COLO829 (cell line): Measurements from ENCODE around the gene NEK10.
A peak's percentile ranks its signal among the peaks of the same experiment; 100 is the strongest.

Source experiments
- DNase-seq: peaks from one replicate; pipeline ENCODE4 v3.0.0; 2012; ENCODE audit warnings: low spot score

Gene NEK10

DNA sequence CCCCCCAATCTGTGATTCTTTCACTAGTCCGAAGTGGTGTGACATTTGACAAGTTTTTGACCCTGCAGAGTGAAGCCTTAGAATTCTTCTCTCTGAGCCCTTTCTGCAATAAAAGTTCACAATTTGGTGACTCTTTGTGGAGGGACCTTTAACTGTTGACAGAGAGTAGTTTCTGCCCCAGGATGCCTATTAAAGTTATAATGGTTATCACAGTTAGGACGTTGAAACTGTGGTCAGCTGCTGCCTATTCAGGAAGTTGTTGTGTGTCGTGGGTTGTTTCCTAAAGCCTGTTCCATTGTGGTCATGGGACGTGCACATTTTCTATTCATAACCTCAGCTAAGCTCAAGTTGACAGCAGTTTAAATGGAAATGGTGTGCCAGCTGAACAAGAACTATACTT, 274.5 kb downstream of the NEK10 start:
- DNase-seq: peak; percentile 75

DNA sequence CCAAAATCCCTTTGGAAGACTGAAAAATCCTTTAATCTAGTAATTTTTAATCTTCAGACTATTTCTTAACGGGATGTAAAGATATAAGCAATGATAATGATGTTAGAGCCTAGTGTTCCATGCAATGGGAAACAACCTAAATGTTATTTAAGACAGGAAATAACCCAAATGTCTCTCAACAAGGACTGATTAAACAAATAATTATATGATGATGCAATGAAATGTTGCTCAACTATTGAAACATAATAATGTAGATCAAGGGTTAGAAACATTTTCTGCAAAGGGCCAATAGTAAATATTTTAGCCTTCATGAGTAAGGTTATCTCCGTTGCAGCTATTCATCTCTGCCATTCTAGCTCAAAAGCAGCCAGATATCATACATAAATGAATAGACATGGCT, 275.4 kb downstream of the NEK10 start:
- DNase-seq: no peak

DNA sequence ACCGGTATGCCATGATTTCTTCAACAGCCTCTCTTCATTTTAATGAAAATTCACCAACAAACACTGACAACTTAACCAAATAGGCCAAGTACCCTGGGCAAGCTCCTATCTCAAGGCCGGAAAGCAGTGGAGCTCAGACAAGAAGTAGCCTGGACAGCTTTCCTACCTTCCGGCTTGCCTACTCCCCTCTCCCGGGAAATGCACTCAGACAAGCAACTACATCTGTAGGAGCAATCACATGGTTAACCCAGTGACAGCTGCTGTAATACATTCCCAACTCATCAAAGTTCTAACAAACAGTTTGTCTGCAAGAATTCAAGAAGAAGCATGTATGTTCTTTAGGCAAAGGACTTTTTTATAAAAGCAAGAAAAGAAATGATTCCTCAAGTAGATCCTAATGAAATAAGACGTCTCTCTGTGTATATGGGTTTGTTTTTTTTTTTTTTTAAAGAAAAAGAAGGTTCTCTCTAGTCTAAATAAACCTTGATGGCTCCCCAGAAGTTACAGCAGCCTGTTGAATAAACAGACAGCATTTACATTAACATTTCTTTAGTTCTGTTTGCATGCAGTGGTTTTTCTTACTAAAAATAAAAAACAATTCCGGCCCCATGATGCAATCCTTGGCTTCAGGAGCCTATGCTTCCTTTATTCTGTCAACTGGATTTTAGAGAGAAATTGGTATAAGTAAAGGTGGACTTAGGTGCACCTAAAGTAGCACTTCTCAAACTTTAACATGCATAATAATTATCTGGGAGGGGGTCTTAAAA, 278.7 kb downstream of the NEK10 start:
- no peak for DNase-seq

DNA sequence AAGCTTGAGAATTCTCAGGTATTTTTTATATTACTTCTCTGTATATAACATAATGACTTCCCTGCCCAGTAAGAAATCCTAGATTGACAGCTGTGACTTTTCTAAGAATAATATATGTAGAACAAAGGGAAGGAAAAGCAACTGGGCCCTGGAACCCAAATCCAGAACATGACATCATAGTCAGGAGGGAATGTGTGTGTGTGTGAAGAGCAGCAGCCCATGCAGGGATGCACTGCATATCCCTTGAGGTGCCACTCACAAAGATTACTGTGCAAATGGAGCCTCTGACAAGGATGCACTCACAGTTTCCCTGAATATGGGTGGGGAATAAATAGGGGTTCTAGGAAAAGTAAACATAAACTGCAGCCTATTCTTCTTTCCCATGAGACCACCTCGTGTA, 279.5 kb downstream of the NEK10 start:
- no peak for DNase-seq

DNA sequence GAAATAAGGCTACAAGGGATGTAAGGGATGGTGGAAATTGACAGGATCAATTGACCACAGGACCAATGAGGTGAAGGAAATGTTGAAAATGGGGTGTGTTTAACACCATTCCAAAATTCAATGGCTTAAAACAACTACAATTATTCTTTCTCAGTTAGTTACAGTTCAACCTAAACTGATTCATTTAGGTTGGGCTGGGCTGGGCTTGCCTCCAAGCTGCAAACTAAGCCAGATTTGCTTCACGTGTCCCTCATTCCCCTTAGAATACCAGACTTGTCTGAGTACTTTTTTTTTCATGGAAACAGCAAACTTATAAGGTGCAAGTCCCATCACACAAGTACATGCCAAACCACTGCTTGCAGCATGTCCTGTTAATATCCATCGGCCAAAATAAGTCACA, 280.1 kb downstream of the NEK10 start:
- no peak for DNase-seq

DNA sequence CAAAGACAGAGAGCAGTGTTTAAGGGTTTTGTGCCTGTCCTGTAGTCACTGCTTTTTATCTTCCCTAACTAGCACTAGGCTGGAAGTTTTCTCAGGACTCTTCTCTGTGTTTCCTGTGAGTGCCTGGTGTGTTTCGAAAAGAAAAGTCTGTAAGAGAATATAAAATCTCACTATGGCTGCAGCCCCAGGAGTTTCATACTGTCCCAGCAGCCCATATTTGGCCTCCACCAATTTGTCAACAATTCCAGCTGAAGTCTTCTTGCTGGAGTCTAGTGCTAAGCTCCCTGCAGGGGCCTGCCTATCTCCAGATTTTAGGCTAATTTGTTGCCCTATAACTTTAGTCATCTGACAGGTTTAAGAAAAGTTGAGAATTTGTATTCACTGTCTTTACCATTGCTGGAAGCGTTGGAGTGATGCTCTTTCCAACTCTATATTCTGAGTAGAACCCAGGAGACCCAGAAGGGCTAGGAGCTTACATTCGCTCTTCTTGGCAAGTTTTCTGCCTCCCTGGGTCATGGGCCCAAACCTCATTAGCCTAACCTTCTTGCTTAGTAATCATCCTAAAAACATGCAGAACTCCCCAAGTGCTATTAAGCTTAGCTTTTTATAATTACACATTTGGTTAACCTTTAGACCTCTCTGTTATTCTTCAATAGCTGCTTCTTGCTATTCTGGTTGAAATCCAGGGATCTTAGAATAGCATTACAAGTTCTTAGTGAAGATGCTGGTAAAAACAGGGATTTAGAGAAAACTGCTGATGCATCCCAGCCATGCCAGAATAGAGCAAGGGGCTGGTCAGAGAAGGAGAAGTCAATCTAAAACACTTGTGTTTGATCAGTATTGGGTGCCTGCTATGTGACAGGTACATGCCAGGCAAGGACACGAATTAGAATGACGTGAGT, 283.1 kb downstream of the NEK10 start:
- no peak for DNase-seq

DNA sequence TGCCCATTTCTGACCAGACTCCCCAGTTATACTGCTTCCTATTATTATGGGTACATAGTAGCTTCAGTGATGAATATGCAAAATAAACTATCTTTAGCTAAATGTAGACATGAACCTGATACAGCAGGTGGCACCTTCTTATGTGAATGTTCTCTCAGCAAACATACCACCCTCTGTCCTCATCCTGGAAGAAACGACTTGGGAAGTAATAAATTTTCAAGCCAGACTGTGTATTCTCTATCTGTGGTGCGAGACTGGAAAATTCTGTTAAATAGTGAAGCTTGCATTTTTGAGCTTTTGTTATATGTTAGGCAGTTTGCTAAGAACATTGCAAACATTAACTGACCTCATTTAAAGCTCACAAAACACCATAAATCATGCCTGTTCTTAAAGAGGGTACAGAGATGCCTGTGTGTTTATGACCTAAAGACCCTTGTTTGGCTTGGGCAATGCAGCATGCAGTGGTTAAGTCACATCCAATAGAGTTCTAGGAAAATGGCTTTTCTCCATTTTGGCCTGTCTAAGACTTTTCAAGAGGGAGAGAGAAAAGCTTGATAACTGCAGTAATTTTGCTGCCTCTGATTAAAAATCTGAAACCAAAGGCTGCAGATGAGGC, 287.1 kb downstream of the NEK10 start:
- no peak for DNase-seq

DNA sequence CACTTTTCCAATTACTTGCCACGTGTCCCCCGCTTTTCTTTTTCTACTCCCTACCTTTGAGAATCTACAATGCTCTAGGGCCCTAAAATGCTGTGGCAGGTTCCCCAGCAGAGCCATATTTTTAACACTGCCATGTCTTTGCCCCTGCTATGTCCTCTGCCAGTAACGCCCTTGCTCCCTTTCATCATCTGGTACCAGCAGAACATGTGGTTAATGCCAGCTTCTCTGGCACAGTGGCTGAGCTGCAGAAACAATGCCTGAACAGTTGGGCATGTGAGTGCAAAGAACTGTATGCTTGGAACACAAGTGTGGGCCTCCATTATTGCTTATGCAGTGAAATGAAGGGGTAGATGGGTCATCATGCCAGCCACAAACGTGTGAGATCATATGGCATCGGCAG, 287.6 kb downstream of the NEK10 start:
- no peak for DNase-seq

DNA sequence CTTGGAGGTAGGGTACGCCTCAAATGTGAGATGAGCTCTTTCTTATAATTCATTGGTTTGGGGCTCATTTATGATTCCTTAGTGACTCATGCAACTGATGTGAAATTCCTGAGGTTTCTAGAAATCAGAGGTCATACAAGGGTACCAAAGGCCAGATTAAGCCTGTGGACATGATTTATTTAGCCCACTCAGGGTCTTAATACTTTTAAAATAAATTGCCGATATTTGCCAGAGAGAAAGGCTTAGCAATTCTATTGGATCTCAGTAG, 289.0 kb downstream of the NEK10 start:
- no peak for DNase-seq

DNA sequence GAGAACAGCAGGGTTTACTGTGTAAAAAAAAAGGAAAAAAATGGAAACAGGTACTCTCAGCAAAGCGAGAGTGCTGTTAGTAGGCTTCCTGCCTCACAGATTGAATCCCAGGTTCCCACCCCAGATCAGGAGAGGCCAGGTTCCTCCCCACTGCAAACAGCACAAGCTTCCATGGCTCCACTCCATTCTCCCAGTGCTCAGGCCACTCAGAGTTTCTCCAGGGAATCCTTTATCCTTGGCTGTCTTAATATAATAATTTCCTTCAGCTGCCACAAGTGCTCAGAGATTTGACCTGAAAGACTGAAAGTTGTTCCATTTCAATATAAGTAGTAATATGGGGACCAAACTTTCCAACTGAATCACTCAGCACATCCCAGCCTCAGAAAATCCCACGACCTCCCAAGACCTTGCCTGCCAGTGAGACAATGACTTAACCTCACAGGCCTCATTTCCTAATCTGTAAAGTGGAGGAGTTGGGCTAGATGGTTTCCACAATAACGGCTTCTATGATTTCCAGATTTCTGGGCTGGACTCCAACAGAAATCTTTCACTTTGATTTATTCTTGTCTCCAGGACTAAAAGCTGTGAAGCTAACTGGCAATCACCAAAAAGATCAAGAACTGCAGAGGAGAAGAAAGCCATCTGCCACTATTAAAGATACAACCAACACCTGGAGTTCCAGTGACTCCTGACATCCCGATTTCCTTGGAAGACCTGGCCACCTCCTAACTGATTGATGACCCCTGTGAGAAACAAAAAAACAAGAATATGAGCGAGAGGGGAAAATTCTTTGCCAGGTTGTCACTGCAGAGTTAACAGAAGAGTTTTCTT, 289.5 kb downstream of the NEK10 start:
- no peak for DNase-seq

DNA sequence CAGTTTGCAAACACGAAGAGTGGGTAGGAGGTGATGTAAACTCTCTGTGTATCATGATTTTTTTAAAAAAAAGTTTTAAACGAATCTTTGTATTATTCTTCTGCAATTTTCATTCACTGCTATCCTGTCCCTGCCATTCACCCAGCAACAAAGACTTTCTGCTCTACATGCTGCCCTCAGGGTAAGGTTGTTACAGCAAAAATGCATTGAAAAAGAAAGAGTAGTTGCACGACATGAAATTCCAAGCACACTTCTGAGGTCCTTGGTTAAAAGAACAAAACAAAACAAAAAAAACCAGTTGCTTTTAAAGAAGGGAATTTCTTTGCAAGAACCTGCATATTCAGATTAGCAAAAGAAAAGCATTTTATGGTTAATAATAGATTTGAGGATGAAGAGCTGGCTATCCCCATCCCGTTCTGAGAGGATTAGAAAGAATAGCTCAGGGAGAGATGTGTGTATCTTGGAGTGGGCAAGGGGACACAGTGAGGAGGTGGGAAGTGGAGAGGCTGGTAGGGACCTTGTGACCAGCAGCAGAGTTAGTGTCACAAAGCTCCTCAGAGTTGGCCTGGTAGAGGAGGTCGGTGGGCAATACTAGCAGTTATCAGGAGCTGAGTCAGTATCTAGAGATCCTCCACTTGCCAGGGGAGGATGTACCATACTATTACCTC, 290.8 kb downstream of the NEK10 start:
- no peak for DNase-seq

DNA sequence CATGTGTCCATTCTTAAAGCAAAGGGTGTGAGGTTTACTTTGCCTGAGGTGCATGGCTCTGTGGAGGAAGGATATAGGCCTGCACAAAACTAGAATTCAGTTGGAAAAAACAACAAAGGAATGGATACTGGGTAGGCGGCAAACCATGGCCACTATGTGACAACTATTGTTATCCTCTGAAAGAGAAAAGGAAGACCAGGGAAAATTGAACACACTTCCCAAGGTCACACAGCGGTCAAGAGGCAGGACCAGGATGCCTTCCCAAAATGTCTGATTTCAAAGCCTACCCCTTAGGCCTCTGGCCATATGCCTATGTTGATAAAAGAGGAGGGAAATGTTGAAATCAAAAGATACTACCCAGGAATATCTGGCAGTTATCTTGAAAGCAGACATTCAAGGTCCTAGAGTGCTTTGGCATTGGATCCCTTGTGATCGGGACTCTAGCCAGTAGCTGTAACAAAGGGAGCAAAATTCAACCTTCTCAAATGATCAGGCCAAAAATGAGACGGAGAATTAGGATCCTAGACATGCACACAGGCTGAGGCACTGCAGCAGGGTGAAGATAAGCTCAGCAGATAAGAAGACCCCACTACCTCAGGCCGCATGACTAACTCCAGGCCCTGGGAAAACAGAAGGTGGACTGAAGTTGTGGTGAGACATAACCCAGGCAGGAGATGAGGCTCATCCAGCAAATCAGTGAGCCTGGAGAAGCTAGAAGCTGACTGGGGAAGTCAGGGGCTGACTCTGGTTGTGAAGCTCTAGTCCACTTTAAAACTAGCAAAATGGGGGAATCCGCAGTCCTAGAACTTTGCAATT, 292.2 kb downstream of the NEK10 start:
- DNase-seq: no peak

DNA sequence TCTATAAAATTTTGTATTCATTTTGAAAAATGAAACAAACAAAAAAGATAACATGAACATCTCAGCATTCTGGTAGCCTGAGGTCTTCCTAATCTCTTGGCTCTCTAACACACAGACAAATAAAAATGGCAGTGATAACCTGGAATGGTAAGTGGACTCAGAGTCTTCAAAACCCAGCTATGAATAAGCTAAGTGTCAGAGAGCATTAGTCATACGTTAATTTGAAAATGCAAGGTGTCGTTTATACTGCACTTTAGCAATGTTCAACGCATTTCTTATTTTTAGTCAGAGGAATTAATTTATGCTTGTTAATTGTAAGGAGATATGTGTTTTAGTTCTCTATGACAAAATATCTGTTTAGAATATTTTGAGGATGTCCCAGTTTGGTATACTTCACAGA, 294.3 kb downstream of the NEK10 start:
- DNase-seq: no peak

DNA sequence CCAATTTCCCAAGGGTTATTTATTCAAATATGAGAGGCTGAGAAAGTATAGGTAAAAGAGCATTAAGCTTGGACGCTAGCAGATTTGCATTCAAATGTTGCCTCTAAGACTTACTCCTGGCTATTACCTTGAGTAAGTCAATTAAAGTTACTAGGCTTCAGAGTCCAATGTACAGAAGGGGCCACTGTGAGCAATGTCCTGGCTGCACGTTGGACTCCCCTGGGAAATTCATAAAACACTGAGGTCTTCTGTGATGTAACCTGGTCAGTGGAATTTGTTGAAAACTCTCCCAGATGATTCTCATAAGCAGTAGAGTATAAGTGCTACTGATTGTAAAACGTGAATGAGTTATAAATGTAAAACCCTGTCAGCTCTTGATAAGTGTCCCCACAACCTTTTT, 295.3 kb downstream of the NEK10 start:
- no peak for DNase-seq

DNA sequence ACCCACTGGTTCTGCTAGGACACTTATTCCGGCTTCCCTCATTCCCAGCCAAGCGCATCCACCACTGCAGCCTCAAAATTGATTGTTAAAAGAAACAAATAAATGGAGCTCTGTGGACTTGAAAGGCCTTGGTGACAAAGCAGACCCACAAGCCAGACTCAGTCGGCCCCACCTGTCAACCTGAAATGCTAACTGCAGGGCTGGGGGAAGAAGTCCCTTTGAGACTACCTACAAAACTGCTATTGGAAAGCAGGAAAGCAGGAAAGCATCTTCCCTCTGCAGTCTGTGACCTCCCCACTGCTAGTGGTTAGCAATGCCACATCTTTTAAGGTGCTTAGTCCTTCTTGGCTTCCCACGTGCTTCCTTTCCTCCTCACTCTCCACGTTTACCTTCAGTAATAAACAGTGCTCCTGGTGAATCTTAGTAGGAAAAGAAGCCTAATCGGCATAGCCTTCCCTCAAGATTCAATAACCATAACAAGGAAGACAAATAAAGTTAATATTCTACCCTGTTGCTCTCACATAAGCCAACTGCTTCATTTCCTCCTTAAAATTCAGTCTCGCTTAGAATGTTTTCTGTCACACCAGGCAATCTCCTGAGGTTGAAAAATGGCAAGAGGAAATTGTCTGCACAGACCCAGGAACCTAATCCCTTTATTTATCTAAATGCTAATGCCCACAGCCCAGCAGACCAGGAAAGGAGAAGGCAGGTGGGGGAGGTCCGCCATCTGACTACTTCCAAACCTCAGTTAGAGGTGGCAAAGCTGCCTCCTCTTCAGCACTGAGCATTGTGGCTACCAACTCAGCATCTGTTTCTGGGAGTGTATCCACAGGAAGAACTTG, 296.2 kb downstream of the NEK10 start:
- DNase-seq: no peak

DNA sequence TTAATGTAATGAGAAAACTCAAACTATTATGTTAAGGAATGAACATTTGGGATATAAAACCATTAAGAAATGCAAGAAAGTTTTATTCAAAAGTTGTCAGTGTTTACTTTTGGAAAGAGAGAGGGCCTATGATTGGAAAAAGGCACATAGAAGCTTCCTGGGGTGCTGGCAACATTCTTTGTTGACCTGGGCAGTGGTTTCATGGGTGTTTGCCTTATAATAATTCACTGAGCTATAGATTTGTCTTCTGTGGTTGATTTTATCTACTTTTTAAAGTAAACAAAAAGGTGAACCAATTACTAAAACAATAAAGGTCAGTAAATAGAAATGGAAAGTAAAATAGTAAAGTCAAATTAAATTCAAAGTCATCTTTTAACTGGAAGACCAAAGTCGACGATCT, 308.8 kb downstream of the NEK10 start:
- no peak for DNase-seq
